ENCODE measurements around the gene EXOC2.

EXOC2 gene

DNA sequence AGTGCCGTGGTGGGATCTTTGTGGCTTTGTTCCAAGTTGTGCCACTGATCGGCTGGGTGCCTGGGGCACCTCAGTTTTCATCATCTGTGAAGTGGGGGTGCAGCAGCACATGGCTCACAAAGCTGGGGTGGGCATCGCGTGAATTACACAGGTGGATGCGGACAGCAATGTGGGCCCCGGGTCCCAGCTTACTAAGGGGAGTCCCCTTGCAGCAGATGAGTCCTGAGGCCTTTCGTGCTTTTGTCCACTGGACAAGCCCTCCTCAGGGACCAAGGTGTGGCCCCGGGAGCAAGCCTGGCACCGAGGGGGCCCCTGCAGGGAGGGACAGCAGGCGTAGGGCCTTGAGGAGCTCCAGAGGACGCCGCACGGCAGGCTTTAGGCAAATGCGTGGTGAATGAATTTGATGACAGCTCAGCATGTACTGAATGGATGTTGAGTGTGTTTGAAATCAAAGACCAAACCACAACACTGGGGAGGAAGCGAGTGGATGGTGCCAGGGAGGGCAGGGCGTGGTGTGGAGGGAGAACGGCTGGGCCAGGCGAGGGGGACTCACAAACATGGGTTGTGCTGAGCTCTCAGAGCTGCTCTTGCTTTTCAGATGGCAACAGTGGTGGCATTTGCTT is 248.2 kb downstream of the EXOC2 start:
- no peak for DNase-seq (ENCODE audit: low read depth)
- TF ChIP-seq, protein P1, sequence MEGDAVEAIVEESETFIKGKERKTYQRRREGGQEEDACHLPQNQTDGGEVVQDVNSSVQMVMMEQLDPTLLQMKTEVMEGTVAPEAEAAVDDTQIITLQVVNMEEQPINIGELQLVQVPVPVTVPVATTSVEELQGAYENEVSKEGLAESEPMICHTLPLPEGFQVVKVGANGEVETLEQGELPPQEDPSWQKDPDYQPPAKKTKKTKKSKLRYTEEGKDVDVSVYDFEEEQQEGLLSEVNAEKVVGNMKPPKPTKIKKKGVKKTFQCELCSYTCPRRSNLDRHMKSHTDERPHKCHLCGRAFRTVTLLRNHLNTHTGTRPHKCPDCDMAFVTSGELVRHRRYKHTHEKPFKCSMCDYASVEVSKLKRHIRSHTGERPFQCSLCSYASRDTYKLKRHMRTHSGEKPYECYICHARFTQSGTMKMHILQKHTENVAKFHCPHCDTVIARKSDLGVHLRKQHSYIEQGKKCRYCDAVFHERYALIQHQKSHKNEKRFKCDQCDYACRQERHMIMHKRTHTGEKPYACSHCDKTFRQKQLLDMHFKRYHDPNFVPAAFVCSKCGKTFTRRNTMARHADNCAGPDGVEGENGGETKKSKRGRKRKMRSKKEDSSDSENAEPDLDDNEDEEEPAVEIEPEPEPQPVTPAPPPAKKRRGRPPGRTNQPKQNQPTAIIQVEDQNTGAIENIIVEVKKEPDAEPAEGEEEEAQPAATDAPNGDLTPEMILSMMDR (IDR thresholded peaks at IDR 0.05; ENCODE audit: low read depth, low read length, missing control alignments), result no peak
- in situ Hi-C loops (cut with HindIII; ENCODE audit: low sequenced_read_pairs), result no loop called here

DNA sequence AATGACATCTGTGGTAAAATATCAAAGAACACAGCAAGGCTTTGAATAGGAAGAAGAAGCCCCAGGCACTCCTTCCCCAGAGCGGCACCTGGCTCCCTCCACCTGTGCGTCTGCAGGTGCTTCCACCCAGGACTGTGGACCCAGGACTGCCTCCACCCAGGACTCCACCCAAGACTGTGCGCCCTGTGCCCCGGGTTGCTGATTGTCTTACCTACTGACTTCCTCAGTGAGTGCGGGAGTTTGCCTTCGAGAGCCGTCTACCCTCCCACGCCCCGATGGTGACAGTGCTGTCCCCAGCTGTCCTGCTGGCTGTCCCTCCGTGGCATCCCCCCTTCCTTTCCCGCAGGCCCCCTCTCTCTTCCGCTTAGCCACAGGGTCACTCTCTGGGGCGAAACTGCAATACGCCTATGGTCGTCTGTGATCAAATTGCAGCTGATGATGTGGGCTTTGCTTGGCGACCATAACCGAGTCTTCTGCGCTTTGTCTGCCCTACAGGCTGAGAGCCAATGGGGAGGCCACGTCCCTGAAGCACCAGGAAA is 249.2 kb downstream of the EXOC2 start:
- DNase-seq (ENCODE audit: low read depth), result no peak
- in situ Hi-C loops (cut with HindIII; ENCODE audit: low sequenced_read_pairs), result no loop called here
- H3K4me3 ChIP-seq (ENCODE audit: low read depth, low read length), result no peak overlapping the region
- TF ChIP-seq, protein P1 (IDR thresholded peaks at IDR 0.05; ENCODE audit: low read depth, low read length, missing control alignments), result no peak

More for the DNA sequence above, 248.2 kb downstream of the EXOC2 start:
- no peak overlapping the region for H3K4me3 ChIP-seq (ENCODE audit: low read depth, low read length)

DNA sequence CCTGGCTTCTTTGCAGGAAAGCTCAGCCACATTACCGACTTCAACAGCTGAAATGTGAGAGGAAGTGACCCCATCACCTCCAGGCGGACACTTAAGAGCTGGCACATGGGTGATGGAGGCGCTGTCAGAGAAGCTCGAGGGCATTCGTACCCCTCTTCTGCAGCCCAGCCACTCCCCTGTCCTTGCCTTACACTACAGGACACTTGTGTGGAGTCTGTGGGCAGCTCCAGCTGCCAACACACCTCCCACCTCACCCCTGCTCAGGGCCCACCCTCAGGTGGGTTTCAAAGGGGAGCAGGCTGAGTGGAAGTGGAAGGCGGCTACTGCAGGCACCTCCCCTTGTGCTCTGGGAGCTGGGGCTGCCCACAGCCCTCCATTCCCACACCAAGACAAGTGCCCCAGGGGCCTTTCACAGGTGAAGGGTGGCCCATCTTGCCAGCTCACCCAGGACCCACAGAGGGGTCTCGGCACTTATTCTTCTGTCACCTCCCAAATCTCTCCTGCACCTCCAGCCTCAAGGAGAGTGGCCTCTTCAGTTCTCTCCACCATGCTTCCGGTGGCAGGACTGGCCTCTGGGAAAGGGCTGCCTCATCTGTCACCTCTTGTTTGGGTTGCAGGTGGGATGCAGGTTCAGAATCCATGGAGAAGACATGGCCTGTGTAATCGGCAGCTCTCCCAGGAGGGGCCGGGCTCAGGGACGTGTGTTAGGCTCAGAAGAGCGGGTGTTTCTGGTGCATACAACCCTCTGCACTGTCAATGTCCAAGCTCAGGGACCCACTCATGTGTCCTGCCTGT is 251.6 kb downstream of the EXOC2 start:
- in situ Hi-C loops (cut with HindIII; ENCODE audit: low sequenced_read_pairs), result no loop called here
- no peak for DNase-seq (ENCODE audit: low read depth)
- TF ChIP-seq, protein P1 (IDR thresholded peaks at IDR 0.05; ENCODE audit: low read depth, low read length, missing control alignments), result no peak
- H3K4me3 ChIP-seq (ENCODE audit: low read depth, low read length), result no peak overlapping the region

DNA sequence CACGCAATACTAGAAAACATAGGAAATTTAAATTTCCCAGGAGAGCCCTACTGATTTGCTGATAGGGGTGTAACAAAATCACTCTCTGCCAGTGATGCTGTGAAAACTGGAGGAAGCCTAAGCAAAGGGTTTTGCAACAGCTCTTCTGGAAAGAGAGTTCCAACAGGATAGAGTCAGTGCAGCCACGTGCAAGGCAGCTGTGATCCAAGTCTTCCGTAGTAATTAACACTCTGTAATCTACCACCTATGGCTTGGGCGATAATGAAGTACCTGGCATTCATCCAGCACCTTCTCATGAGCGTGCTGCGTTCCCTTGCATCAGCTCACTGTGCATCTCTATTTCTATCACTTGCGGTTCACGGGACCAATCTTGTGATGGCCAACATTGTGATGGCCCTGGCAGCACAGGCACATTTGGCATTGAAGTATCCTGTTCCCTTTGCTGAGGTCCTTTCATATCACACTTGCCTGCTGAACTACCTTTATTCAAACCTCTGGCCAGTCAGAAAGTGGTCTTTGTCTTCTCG is 253.2 kb downstream of the EXOC2 start:
- H3K4me3 ChIP-seq (ENCODE audit: low read depth, low read length), result no peak overlapping the region
- no peak for DNase-seq (ENCODE audit: low read depth)
- in situ Hi-C loops (cut with HindIII; ENCODE audit: low sequenced_read_pairs), result no loop called here
- TF ChIP-seq, protein P1 (IDR thresholded peaks at IDR 0.05; ENCODE audit: low read depth, low read length, missing control alignments), result no peak

DNA sequence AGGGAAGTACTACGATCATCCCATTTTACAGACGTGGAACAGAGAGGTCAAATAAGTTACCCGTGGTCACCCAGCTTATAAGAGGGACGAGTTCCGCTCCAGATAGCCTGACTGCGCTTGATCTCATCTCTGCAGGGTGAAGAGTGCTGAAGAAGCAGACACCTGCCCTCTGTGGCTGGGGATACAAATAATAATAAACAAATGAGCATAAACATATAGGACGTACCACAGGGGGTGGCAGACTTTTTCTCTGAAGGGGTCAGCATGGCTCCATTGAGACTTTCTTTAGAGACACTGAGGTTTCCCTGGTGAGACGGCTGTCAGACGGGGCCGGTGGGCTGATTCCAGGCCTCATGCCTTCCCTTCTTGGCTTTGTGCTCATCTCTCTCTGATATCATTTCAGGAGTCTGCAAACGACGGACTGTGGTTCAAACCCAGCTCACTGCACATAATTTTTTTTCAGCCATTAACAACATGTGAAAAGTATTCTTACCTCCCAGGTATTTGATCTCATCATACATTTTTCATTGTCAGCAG is 254.2 kb downstream of the EXOC2 start:
- in situ Hi-C loops (cut with HindIII; ENCODE audit: low sequenced_read_pairs), result no loop called here
- no peak for DNase-seq (ENCODE audit: low read depth)
- no peak overlapping the region for H3K4me3 ChIP-seq (ENCODE audit: low read depth, low read length)
- TF ChIP-seq, protein P1 (IDR thresholded peaks at IDR 0.05; ENCODE audit: low read depth, low read length, missing control alignments), result no peak

DNA sequence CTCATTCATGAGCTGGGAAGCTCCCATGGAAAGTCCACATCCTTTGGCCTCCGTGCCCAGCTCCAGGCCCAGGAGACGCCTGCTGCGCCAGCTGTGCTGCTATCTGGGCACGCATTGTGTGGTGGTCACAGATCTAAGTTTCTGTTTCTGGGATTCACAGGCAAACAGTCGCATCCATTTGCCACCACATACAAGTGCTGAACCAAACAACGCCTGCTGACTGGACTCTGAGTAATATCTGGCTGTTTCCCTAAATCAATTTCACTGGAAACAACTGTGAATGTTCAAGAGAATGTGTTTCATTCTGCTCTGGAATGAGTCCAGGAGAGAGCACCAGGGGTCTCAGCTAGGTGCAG is 255.9 kb downstream of the EXOC2 start:
- in situ Hi-C loops (cut with HindIII; ENCODE audit: low sequenced_read_pairs), result no loop called here
- DNase-seq (ENCODE audit: low read depth), result no peak
- no peak overlapping the region for H3K4me3 ChIP-seq (ENCODE audit: low read depth, low read length)
- TF ChIP-seq, protein P1 (IDR thresholded peaks at IDR 0.05; ENCODE audit: low read depth, low read length, missing control alignments), result no peak
